HG03159 (cell line): ENCODE measurements around the gene VPS13A.

Source experiments
- ATAC-seq: cut with Tn5 transposase; IDR thresholded peaks from one replicate; pipeline ENCODE4 v1.9.1; 2021; ENCODE audit warnings: mild to moderate bottlenecking, moderate library complexity; ENCODE audit not compliant: unreplicated experiment

The VPS13A gene

DNA sequence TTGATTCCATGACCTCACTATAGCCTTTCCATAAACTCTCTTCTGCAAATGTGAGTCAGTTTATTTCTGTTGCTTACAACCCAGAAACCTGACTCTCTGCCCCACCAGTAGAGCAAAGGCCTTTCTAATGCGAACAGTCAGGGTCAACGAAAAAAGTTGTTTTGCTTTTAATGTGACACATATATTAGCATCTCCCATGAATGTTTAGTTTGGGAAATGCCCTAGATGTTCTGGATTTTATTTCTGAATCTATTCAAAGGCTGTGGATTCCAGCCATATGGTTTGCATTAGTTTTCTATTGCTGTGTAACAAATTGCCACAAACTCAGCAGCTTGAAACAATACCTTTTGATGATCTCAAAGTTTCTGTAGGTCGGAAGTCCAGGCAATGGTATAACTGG, 277.3 kb downstream of the VPS13A start:
- no peak for ATAC-seq

DNA sequence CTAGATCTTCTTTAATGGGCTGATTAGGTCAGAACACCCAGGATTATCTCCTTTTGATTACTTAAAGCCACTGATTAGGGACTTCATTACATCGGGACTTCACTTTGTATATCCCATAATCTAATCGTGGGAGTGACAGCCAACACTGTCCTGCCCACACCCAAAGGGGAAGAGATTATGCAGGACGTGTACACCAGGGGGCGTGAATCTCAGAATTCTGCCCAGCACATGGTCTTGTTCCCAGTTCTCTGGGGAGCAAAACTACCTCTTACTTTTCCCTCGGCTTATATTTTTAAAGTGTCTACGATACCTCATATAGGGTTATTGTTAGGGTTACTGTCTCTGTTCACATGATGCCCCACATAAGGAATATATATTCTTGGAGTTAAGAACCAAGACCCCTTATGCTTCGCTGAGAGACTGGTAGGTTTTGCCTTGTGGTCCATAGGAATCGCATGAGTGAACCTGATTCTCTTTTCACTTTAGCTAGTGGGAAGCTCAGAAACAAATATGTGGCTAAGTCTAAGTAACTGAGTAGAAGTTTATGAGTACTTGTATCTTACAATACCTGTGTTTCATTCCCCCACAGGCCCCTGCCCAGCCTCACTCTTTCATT, 278.1 kb downstream of the VPS13A start:
- ATAC-seq, result peak; percentile 39

DNA sequence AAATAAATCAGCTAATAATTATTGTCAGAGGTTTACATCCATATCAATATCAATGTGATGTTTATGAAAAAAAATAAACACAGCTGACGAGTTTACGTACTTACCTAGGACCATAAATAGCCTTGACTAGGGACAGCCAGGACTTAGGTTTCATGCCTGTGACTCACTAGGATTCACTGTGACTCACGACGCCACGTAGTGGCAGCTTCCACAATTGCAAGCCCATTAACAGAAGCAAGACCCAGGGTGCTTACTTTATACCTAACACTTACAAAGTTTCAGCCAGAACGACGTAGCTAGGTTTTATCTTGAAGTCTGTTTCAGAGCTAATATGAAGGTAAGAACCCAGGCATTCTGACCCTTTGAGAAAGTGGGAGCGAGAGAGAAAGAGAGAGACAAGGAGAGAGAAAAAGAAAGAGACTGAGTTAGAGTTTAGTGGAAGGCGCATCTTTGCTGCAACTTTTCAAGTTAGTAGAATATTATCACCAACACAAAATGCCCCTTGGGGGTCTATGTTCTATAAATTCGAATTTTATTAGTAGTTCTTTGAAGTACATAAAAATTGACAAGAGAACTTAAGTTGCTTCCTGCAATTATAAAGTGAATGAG, 279.6 kb downstream of the VPS13A start:
- ATAC-seq, result peak; percentile 78

DNA sequence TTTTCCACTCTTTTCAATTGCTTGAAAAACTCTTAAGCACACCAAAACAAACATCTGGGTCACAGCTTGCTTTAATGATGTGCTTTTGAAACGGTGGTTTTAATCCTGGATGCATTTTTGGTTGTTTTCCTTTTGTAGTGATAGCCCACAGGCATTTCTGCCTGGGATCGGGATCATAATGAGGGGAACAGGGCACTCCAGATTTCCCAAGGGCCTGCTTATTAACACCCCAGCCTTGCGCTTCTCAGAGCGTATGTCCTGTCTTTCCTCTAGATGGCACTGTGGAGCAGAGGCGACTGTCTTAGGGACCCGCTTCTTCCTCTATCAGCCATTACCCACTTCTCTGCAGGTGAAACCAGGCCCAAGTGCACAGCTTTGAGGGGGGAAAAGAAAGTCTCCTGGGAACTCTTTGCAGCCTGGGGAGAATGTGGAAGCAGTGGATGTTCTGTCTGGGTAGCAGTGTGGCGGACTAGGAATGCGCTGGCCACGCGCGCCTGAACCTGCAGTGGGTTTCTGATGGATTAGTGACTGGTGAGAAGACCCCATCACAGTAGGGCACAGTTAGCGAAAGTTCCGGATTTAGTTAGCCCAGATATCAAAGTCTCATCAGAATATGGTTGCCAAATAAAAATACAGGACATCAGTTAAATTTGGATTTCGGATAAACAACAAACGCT, 280.7 kb downstream of the VPS13A start:
- peak; percentile 84 for ATAC-seq

DNA sequence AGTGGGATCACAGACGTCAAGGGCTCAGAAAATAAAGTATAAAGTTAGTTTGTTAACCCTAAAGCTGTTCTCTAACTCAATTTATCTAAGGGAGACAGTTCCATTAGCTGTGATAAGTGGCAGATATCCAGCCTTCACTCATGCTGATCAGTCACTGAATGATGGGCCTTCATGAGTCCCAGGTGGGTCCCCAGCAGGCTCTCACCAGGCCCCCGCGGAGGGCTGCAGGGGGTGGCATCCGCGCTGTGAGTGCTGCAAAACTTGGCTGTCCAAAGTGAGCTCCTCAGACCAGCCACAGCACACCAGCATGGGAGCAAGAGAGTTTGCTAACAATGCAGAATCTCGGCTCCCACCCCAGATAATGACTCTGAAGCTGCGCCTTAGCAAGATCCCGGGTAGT, 283.6 kb downstream of the VPS13A start:
- no peak for ATAC-seq

DNA sequence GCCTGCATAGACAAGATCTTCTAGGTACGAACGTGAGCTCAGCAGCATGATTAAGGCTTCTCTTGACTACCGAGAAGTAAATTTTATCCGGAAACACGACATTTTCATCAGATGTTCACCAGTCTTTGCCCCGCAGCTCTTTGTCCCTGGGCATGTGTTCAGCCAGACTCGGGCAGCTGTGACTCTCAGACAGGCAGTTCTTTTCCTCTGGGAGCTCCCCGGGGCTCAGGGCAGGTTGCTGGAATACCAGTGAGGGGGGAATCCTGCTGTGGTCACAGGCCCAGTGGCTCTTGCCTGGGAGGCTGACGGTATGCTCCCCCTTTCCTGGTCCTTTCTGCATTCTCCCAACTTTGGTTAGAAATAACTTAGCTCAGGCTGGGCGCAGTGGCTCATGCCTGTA, 284.7 kb downstream of the VPS13A start:
- ATAC-seq, result no peak

DNA sequence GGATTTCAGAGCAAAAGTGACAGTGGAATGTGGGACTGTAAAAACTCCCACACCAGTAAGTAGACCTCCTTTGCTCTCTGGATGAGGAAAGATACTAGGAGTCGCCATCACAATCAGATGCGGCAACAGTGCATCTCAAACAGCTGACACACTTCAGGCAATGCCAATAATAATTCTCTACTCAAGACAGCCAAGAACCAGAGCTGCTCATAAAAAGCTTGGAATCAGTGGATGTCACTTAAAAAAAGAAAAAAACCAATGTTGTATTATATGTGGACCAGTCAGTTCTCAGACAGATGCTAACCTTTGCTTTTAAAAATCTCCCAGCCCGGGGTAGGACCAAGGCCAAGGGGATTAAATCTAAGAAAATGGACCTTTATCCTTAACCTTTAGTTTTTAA, 285.8 kb downstream of the VPS13A start:
- ATAC-seq, result no peak

DNA sequence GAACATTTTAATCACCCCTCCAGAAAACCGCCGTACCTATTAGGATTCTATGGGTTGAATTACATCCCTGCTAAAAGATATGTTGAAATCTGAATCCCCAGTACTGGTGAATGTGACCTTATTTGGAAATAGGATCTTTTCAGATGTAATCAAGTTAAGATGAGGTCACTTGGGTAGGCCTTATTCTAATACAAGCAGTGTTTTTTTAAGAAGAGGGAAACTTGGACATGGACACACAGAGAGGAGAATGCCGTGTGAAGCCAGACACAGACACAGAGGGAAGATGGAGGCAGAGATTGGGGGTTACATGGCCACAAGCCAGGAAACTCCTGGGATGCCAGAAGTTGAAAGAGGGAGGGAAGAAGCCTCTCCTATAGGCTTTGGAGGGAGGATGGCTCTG, 287.3 kb downstream of the VPS13A start:
- ATAC-seq, result no peak

DNA sequence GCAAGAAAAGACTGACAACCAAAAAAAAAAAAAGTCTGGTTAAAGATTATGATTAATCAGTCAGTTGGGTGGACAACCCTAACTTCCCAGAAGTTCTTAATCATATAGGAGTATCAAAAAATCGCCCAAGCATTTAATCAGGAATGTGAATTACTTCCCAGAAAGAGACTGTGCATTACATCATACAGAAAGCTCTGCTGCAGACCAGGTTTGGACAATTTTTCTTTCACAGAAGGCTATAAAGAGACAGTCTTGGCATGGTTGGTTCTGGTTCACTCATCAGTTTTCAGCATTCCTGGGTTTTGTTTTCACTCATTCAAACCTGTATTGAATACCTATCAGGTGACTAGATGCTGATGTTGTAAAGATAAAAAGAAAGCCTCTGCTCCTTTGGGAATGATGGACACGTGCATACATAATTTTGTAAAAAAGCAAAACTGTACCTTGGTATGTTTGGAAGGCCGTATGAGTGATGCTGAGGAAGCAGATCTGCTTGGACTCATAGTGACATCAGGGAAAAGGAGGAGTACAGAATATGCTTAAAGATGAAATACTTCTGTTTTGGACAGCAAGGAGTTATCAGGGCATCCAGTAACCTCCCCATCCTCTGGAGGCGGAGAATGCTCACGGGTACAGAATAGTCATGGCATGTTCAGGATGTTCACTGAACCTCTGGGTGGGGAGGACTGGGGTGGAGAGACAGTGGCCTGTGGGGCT, 292.3 kb downstream of the VPS13A start:
- ATAC-seq, result no peak
